ENCODE data around the gene TSPAN14. TPM values are rescaled to one million over a fixed set of nuclear protein-coding genes. Genes with fewer than 3 reads are reported as not detected.

TSPAN14 gene
- total RNA-seq, 2 donors from 2014 or later = 56.5 to 76.6 TPM

DNA sequence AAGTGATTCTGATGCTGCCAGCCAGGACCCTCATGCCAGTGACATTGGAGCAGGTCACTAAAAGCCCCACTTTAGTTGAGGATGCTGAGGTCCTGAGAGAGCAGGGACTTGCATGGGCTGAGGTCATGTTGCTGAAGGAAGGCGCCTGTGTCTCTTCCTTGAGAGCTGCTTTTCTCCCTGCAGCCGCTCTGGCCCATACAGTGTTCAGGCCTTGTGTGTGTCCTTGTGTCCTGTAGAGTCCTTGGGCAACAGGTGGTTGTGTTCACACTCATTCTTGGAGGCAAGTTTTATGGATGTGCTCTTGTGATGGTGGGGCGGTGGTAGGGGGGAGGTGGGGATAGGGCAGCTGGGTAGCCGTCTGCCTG lies 33.3 kb downstream of the TSPAN14 start:
- peaks cover 14% of the 10 kb centered on the region for H3K36me3 Mint-ChIP-seq

DNA sequence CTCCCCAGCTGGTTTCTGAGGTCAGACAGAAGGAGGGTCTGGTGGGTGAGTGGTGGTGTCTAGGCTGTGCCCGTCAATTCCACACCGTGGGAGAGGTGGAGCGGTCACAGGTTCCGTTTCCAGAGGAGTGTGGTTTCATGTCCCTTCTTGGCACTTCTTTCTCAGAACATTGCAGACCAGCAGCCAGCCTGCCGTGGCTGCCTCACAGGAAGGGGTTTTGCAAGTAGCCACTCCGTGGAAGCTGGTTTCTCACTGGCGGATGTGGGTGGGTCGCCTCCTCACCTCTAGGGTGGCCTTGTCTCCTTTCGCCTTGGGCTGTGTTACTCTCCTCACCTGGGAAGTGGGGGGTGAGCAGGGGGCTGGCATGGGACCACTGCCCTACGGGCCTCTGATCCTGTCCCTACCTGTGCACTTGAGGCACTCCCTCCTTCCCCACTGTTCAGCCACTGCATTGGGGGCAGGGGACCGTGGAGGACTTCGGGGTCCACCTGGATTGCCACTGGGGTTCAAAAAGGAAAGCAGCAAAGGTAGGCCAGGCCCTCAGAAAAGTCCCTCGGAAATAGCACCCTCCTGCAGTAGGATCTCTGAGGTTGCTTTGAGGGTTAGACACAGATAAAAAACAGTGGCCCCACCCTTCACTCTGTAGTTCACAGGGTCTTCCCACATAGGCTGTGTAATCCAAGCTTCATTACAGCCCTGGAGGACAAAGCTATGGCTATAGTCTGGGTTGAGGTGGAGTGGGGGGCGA lies 33.9 kb downstream of the TSPAN14 start:
- Mint-ChIP-seq H3K27me3 (no peaks in the 10 kb centered on the region), H3K9me3 (no peaks in the 10 kb centered on the region), H3K4me3 (peak overlapping the region; percentile 85), H3K27ac (peak overlapping the region; percentile 47 to 79), H3K36me3 (peaks cover 14% of the 10 kb centered on the region), H3K4me1 (ENCODE audit: low read depth in 2 of 2) (peaks cover 81 to 92% of the 10 kb centered on the region in 2 donors)
- DNase-seq (ENCODE audit: low spot score) (peak; percentile 90), ATAC-seq (peak; percentile 89 to 90)

More for the DNA sequence above, 33.3 kb downstream of the TSPAN14 start:
- H3K4me1 Mint-ChIP-seq (ENCODE audit: low read depth in 2 of 2) = peaks cover 77 to 90% of the 10 kb centered on the region in 2 donors
- no peak for DNase-seq (ENCODE audit: low spot score)
- H3K4me3 Mint-ChIP-seq = peak overlapping the region; percentile 85
- ATAC-seq = no peak
- no peaks in the 10 kb centered on the region for H3K9me3 Mint-ChIP-seq
- no peaks in the 10 kb centered on the region for H3K27me3 Mint-ChIP-seq
- peak overlapping the region; percentile 47 to 79 for H3K27ac Mint-ChIP-seq

DNA sequence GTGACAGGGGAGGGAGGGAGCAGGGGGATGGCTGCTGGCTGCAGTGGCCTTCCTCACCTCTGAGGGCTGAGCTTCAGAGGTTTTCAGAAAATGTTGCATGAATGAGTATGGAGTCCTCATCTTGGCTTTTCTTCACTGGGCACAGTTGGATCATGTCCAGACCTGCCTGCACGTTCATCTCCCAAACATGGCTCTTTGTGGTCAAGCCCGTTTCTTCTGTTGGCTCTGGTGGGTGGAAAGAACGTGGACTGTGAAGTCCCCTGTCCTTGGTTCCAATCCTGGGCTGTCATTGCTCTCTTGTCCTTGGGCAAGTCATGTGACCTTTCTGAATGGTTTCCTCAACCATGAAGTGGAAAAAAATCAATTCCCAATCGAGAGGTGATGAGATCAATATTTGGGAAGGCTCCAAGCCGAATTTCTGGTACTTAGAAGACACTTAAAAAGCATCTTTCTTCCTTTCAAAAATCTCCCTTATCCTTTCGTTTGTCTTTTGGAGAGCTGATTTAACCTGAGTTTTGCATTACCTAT lies 34.5 kb downstream of the TSPAN14 start:
- H3K4me3 Mint-ChIP-seq = peak overlapping the region; percentile 85
- ATAC-seq = no peak
- peaks cover 19% of the 10 kb centered on the region for H3K36me3 Mint-ChIP-seq
- peak overlapping the region; percentile 47 to 79 for H3K27ac Mint-ChIP-seq
- no peaks in the 10 kb centered on the region for H3K27me3 Mint-ChIP-seq
- no peak for DNase-seq (ENCODE audit: low spot score)
- H3K4me1 Mint-ChIP-seq (ENCODE audit: low read depth in 2 of 2) = peaks cover 84 to 93% of the 10 kb centered on the region in 2 donors
- H3K9me3 Mint-ChIP-seq = no peaks in the 10 kb centered on the region

DNA sequence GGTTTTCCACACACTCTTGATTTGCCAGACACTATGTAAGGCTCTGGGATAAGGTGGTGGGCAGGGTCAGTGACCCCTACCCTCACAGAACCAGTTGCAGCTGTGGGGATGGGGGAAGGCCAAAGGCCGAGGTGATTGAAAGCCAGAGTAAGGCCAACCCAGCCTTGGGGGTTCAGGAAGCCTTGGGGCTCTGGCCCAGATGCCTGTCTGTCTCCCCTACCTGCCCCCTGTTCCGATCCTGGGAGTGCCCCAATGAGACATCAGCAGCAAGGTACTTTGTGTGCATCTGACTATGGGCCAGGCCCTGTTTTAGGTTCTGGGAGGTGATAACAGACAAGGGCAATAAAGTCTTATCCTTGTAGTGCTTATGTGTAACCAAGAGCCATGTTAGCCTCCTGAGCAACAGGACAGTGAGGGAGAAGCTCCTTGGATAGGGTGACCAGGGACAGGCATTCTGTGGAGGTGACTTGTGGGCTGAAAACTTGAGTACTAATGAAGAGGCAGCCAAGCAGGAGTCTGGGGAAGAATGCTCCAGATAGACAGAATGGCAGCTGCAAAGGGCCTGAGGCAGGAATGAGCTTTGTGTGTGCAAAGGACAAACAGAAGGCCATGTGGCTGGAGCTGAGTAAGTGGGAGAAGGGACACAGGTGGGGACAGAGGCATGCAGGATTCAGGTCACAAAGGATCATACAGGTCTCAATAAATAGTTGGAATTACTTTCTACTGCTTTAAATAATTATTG lies 35.4 kb downstream of the TSPAN14 start:
- Mint-ChIP-seq H3K9me3 (no peaks in the 10 kb centered on the region), H3K27me3 (no peaks in the 10 kb centered on the region), H3K27ac (peak overlapping the region; percentile 47 to 79), H3K36me3 (peaks cover 20% of the 10 kb centered on the region), H3K4me3 (peak overlapping the region; percentile 85), H3K4me1 (ENCODE audit: low read depth in 2 of 2) (peaks cover 86 to 98% of the 10 kb centered on the region in 2 donors)
- no peak for DNase-seq (ENCODE audit: low spot score)
- ATAC-seq = no peak

DNA sequence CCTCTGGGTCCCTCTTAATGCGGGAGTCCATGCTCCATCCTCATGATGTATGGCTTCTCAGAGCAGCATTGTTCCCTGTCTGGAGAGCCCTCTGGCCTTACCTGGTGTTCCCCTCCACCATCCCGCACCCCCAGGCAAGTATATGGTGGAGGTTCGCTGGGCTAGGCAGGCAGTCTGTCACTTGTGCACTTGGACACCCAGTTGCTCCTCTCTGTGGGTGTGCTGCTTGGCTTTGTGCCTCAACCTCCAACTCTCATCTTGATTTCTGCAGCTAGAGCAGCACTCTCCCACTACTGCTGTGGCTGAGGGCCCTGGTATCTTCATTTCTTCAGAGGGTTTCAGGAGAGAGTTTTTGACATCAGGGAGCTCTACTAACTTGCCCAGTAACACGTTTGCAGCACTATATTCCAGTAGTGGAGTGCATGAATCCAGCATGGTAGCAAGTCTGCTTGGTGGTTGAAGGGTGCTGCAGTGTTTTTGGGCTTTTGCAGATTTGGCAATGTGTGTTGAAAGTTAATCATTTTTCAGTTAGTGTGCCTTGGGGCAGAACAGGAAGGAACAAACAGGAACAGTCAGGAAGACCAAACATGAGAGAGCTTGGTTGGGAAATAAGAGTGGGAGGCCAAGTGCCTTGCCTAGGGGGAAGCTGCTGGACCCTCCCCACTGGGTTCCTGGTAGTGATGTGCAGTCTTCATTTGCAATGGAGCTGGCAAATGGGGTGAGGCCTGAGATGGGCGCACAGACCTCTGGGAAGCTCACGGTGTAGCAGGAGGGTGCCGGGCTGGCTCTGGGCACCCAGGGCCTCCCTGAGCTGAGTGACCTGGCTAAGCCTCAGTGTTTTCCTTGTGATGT lies 37.4 kb downstream of the TSPAN14 start:
- no peaks in the 10 kb centered on the region for H3K9me3 Mint-ChIP-seq
- peak overlapping the region; percentile 79 to 84 for H3K27ac Mint-ChIP-seq
- ATAC-seq (no peak), DNase-seq (ENCODE audit: low spot score) (no peak)
- H3K4me3 Mint-ChIP-seq = peak overlapping the region; percentile 71
- H3K36me3 Mint-ChIP-seq = peaks cover 23% of the 10 kb centered on the region
- H3K27me3 Mint-ChIP-seq = no peaks in the 10 kb centered on the region
- H3K4me1 Mint-ChIP-seq (ENCODE audit: low read depth in 2 of 2) = peaks cover 81 to 95% of the 10 kb centered on the region in 2 donors

DNA sequence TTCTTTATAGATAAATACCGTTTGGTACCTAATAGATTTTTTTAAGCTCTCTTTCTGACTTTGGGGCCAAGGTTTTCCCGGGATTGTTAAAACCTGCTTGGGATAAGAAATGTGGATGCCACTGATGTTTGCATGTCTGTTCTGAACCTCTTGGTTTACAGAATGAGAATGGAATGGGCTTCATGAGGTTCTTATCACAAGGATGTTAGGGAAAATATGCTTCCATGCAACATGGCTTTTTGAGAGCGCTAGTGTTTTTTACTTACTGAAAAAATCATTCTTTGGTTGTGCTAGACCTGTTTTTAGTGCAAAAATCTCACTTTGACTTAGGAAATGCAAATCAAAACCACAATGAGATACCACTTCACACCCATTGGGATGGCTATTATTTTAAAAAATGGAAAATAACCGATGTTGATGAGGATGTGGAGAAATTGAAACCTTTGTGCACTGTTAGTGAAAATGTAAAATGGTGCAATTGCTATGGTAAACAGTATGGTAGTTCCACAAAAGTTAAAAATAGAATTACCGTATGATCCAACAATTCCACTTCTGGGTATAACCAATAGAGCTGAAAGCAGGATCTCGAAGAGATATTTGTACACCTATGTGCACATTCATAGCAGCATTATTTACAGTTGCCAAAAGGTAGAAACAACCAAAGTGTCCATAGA lies 38.9 kb downstream of the TSPAN14 start:
- Mint-ChIP-seq H3K4me3 (peak overlapping the region; percentile 71), H3K36me3 (peaks cover 29% of the 10 kb centered on the region), H3K27ac (peak overlapping the region; percentile 79 to 84), H3K4me1 (ENCODE audit: low read depth in 2 of 2) (peaks cover 88 to 95% of the 10 kb centered on the region in 2 donors), H3K9me3 (no peaks in the 10 kb centered on the region), H3K27me3 (no peaks in the 10 kb centered on the region)
- ATAC-seq (peak; percentile 12 to 30), DNase-seq (ENCODE audit: low spot score) (no peak)

DNA sequence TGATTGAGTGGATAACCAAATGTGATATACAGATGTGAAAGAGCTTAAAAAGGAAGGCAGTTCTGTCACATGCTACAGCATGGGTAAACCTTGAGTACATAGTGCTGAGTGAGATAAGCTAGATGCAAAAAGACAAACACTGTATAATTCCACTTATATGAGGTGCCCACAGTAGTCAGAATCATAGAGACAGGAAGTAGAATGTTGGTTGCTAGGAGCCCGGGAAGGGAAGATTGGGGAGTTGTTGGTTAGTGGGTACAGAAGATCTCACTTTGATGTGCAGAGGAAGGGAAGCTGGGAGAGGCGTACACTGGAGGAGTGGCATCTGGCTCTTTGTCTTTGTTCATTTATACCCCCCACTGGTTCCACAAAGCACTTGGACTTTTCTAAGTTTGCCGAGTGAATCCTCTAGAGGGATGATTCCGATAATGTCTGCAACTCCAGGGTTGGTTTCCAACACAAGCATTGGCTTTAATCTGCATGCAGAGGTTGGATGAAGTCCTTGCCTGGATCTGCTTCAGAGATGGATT lies 39.5 kb downstream of the TSPAN14 start:
- peak; percentile 34 to 57 for ATAC-seq
- Mint-ChIP-seq H3K27me3 (no peaks in the 10 kb centered on the region), H3K27ac (peak overlapping the region; percentile 79 to 84), H3K36me3 (peaks cover 29% of the 10 kb centered on the region), H3K4me3 (peak overlapping the region; percentile 71), H3K9me3 (no peaks in the 10 kb centered on the region), H3K4me1 (ENCODE audit: low read depth in 2 of 2) (peaks cover 90 to 97% of the 10 kb centered on the region in 2 donors)
- DNase-seq (ENCODE audit: low spot score) = no peak

DNA sequence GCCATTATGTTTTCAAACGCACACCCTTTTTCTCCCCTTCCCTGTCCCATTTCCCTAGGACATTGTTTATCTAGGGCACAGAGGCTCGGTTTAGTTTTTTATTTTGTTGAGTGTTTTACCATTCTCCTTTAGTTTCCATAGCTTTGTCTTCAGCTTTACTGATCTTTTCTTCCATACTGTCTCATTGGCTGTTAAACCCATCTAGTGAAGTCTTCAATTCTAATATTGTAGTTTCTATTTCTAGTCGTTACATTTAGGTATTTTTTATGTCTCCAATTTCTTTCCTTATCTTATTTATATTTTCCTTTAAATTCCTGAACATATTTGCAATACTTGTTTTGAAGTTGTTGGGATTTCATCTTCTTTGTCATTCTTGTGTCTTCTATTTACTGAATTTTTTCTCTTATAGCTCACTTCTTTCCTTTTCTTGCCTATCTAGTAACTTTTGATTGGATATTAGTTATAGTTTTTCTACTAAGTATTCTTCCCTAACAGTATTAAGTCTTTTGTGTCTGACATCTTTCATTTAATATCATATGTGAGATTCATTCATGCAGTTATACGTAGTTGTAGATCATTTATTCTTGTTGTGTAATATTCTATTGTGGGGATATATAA lies 42.6 kb downstream of the TSPAN14 start:
- ATAC-seq (no peak), DNase-seq (ENCODE audit: low spot score) (no peak)
- H3K36me3 Mint-ChIP-seq = peaks cover 15% of the 10 kb centered on the region
- H3K9me3 Mint-ChIP-seq = no peaks in the 10 kb centered on the region
- H3K27ac Mint-ChIP-seq = peak overlapping the region; percentile 84 to 95
- peaks cover 85 to 91% of the 10 kb centered on the region in 2 donors for H3K4me1 Mint-ChIP-seq (ENCODE audit: low read depth in 2 of 2)
- peak overlapping the region; percentile 63 for H3K4me3 Mint-ChIP-seq
- H3K27me3 Mint-ChIP-seq = no peaks in the 10 kb centered on the region

DNA sequence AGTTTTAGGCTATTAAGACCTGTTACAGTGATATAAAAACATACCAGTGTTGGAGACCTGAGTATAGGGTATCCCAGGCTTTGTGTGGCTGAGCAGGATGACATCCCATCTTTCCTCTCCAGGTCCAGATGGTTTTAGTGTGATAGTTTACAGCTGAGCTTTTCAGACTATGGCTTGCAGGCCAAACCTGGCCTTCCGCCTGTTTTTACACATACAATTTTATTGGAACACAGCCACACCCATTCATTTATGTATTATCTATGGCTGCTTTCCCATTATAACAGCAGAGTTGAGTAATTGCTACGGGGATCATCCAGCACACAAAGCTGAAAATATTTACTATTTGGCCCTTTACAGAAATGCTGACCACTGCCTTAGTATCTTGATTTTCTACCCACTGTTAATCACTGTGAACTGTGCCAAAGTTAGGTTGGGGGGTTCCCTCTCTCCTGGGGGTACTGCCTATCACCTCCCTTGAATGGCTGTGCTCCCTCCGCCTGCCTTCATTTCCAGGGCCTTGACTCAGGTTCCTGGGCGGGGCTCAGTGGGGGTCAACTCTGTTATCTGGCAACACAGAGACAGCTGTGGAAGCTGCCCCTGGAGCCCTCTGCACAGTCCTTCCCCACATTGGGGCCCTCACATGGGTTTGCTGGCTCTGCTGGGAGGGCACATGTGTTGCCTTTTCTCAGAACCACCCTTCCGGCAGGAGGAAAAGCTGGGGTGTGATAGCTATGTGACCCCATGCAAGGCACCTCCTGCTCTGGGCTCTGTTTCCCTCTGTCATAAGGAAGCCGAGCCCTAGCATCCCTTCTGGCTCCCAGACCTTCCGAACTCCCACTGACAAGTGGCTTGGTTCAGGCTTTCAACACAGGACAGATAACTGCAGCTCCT lies 43.3 kb downstream of the TSPAN14 start:
- DNase-seq (ENCODE audit: low spot score) (no peak), ATAC-seq (peak; percentile 2 to 50)
- Mint-ChIP-seq H3K27me3 (no peaks in the 10 kb centered on the region), H3K27ac (peak overlapping the region; percentile 84 to 95), H3K36me3 (peaks cover 15% of the 10 kb centered on the region), H3K9me3 (no peaks in the 10 kb centered on the region), H3K4me3 (peak overlapping the region; percentile 63), H3K4me1 (ENCODE audit: low read depth in 2 of 2) (peaks cover 87 to 91% of the 10 kb centered on the region in 2 donors)

DNA sequence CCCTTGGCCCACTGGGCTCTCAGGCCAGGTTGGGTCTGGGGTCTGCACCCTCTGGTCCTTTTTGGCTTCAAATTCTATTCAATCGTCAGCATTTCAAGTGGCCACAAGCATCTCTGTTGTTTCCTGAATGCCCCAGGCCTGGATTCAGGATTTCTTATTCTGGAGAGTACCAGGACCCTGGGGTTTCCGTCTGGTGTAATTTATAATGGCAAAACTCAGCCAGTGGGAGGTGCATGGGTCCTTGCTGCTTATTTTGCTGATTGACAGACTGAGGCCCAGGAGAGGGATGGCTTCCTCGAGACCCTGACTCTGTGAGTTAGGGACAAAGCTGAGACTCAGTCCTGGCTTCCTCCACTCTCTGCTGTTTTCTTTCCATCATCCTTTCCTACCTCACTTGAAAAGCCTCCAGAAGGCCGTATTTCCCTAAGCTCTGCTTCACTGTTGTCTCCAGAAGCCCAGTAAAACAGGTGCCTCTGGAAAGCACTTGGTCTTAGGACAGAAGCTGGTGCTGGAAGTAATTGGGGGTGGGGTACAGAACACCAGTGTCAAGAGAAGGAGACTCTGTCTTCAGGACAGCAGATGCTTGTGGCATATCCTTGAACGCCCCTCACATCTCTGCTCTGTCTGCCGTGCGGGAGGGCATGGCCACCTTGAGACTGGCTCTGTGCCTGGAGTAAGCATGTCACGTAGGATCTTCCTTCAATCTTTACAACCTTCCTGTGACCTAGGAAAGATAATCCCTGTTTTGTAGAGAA lies 44.1 kb downstream of the TSPAN14 start:
- no peaks in the 10 kb centered on the region for H3K9me3 Mint-ChIP-seq
- peak; percentile 44 to 68 for ATAC-seq
- no peaks in the 10 kb centered on the region for H3K27me3 Mint-ChIP-seq
- DNase-seq (ENCODE audit: low spot score) = no peak
- H3K4me3 Mint-ChIP-seq = peak overlapping the region; percentile 63
- H3K27ac Mint-ChIP-seq = peak overlapping the region; percentile 84 to 95
- peaks cover 14% of the 10 kb centered on the region for H3K36me3 Mint-ChIP-seq
- peaks cover 89 to 91% of the 10 kb centered on the region in 2 donors for H3K4me1 Mint-ChIP-seq (ENCODE audit: low read depth in 2 of 2)

Data from natural killer cell treated with Interleukin-12 subunit alpha and Interleukin-12 subunit beta and Interleukin-15 and Interleukin-18, amount 100 ng/mL, for 72 hours (primary cell).